ENCODE results near the gene TTLL12. TPM values are rescaled to one million over a fixed set of nuclear protein-coding genes. Genes with fewer than 3 reads are reported as not detected.

The TTLL12 gene
- 13.0 TPM for total RNA-seq

DNA sequence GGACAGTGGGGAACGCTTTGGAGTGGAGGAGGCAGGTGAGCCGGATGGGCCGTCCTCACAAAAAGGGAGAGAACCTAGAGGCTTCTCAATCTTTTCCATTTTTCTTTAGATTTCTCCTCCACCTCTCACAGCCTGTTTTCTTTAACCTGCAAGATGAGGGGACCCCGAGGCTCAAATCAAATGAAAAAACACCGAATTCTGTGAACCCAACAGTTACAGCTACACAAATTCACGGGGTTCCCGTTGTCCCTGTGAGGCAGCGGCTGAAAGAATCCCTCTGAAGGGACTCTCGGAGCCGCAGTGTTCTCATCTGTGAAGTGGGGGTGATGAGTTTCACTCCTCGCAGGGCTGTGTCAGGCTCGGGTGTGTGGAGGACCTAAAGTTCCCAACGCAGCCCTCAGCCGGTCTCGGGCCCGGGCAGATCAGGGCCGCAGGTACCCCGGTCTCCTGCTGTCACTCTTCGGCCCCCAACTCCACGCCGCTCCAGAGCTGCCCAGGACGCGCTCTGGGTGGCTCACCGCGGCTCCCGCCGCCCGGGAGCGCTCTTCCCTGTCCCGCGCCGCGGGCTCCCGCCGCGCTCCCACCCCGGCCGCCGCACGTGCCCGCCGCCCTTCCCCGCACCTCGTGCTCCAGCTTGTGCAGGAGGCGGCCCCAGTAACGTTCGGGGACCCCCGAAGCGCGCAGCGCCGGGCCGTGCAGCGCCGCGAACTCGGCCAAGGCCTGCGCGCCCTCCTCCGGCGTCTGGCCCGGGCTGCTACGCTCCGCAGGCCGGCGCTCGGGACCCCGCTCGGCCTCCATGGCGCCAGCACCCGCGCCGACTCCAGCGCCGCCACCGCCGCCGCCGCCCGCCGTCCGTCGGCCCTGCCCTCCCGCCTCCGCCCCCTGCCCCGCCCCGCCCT is at the start of gene TTLL12:
TSS of gene TTLL12 (minus strand) at position 863 of the 899 bp plus-strand sequence. CDS start at position 798, 65 bp downstream.
- H3K36me3 ChIP-seq (ENCODE audit: control insufficient read depth in 3 of 3, insufficient read depth in 3 of 3, low read length in 3 of 3): peaks cover 0 to 8% (median 0%) of the 10 kb centered on the region in 3 donors
- H3K9ac ChIP-seq (ENCODE audit: low read depth in 1 of 3, low read length in 3 of 3): peak within 1 kb of the TSS; percentile 77 to 85 (median 79)
- peak within 1 kb of the TSS; percentile 88 for H3K27ac ChIP-seq (ENCODE audit: low read depth, low read length)
- H3K27me3 ChIP-seq (ENCODE audit: control insufficient read depth in 3 of 3, insufficient read depth in 3 of 3, low read length in 3 of 3): no peaks in the 10 kb centered on the region
- peaks cover 12 to 20% (median 15%) of the 10 kb centered on the region in 3 donors for H3K4me1 ChIP-seq (ENCODE audit: control insufficient read depth in 3 of 3, insufficient read depth in 3 of 3, low read length in 3 of 3)
- peak within 1 kb of the TSS; percentile 79 to 85 (median 80) for H3K4me3 ChIP-seq (ENCODE audit: low read length in 3 of 3)
- H3K9me3 ChIP-seq (ENCODE audit: control insufficient read depth in 3 of 3, low read length in 3 of 3): no peaks in the 10 kb centered on the region

DNA sequence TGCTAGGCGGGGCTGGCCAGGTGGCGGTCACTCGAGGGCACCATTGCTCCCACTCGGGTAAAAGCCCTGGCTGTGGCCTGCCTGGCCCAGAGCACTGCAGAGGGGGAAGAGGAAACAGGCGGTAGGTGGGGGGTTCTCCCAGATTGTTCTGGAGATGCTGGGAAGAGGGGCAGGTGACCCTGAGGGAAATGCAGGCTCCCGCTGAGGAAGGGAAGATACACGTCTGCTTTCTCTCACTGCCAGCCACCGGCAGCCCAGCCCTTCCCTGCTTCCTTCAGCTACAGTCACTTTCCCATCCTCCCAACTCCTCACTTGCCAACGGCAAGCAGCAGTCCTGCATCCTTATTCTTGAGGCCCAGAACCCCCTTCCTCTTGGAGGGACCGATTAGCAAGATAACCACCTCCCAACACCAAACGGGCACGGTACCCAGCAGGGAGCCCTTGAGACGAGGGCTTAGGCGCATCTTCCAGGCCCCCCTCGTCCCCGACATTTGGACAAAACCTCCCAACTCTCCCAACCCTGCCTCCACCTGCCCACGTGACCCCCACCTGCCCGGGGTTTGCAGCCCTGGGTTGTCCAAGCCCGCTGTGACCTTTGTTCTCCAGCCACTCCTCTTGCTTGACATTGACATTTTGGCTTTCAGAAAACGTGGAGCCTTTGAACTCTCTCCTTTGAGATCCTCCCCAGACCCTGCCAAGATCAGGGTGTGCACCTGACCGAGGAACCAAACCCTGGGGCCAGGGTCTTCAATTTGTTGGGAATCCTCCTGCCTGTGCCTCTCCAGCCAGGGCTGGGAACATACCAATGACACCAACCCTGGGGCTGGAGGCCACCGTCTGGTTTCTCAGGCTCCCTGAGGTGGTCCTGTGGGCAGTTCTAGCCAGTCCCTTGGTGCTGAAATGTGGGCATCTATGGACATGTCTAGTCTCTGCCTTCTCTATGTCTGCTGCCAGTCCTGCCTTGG is 48.8 kb upstream of the TTLL12 start:
- H3K36me3 ChIP-seq (ENCODE audit: control insufficient read depth in 3 of 3, insufficient read depth in 3 of 3, low read length in 3 of 3): no peaks in the 10 kb centered on the region
- peaks cover 16 to 47% (median 40%) of the 10 kb centered on the region in 3 donors for H3K27me3 ChIP-seq (ENCODE audit: control insufficient read depth in 3 of 3, insufficient read depth in 3 of 3, low read length in 3 of 3)
- H3K9me3 ChIP-seq (ENCODE audit: control insufficient read depth in 3 of 3, low read length in 3 of 3): no peaks in the 10 kb centered on the region
- no peak overlapping the region for H3K27ac ChIP-seq (ENCODE audit: low read depth, low read length)
- peaks cover 12 to 16% (median 13%) of the 10 kb centered on the region in 3 donors for H3K4me1 ChIP-seq (ENCODE audit: control insufficient read depth in 3 of 3, insufficient read depth in 3 of 3, low read length in 3 of 3)
- no peak overlapping the region for H3K4me3 ChIP-seq (ENCODE audit: low read length in 3 of 3)
- no peak overlapping the region for H3K9ac ChIP-seq (ENCODE audit: low read depth in 1 of 3, low read length in 3 of 3)

DNA sequence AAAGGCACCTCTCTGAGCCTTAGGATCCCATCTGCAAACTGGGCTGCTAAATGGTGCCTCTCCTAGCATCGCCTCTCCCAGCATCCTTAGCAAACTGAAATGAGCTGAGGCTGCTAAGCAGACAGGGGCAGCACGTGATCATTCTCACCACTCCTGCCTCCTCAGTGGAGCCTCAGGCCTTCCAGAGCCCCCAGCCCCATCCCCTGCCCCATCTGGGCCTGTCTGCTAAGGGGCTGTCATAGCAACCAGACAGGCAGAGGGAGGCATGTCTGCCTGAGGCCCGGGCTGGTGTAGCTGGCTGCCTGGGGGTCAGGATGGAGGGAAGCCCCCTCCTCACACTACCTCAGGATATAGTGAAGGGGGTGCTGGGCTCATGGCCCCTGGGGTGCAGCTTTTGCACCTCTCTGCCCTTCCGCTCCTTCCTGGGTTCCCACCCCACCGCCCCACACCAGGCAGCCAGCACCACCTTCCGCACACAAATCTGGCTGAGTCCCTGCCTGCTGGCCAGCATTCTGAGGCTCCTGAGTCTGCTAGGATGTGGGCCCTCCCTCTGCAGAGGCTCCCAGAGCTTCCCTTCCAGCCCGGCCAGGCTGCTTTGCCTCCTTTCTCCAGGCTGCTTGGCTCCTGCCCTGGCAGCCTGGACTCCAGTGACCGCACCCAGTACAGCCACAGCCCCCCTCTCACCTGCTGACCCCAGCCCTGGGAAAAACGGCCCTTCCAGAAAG is 47.5 kb upstream of the TTLL12 start:
- no peak overlapping the region for H3K27ac ChIP-seq (ENCODE audit: low read depth, low read length)
- no peaks in the 10 kb centered on the region for H3K9me3 ChIP-seq (ENCODE audit: control insufficient read depth in 3 of 3, low read length in 3 of 3)
- H3K4me3 ChIP-seq (ENCODE audit: low read length in 3 of 3): no peak overlapping the region
- H3K9ac ChIP-seq (ENCODE audit: low read depth in 1 of 3, low read length in 3 of 3): no peak overlapping the region
- peaks cover 12 to 13% (median 12%) of the 10 kb centered on the region in 3 donors for H3K4me1 ChIP-seq (ENCODE audit: control insufficient read depth in 3 of 3, insufficient read depth in 3 of 3, low read length in 3 of 3)
- no peaks in the 10 kb centered on the region for H3K36me3 ChIP-seq (ENCODE audit: control insufficient read depth in 3 of 3, insufficient read depth in 3 of 3, low read length in 3 of 3)
- H3K27me3 ChIP-seq (ENCODE audit: control insufficient read depth in 3 of 3, insufficient read depth in 3 of 3, low read length in 3 of 3): peaks cover 6 to 34% (median 29%) of the 10 kb centered on the region in 3 donors

DNA sequence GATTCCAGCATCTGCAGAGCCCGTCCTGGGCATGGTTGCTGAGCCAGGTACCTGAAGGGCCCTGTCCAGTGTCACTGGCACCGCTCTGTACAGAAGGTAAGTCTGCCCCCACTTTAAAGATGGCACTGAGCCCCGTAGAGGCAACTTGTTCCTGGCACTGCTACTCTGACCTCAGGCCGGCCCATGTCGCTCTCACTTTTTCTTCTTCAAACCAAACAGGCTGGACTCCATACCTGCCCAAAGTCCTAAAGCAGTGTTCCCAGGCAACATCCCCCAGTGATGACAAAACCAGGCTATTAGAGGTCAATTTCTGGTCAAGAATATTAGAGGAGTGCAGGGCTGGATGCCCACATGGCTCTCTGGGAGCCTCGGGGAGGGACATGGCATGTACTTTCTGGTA is 46.6 kb upstream of the TTLL12 start:
- H3K9ac ChIP-seq (ENCODE audit: low read depth in 1 of 3, low read length in 3 of 3): no peak overlapping the region
- H3K4me3 ChIP-seq (ENCODE audit: low read length in 3 of 3): no peak overlapping the region
- peaks cover 6 to 29% (median 26%) of the 10 kb centered on the region in 3 donors for H3K27me3 ChIP-seq (ENCODE audit: control insufficient read depth in 3 of 3, insufficient read depth in 3 of 3, low read length in 3 of 3)
- H3K36me3 ChIP-seq (ENCODE audit: control insufficient read depth in 3 of 3, insufficient read depth in 3 of 3, low read length in 3 of 3): no peaks in the 10 kb centered on the region
- peaks cover 5 to 9% (median 6%) of the 10 kb centered on the region in 3 donors for H3K4me1 ChIP-seq (ENCODE audit: control insufficient read depth in 3 of 3, insufficient read depth in 3 of 3, low read length in 3 of 3)
- no peaks in the 10 kb centered on the region for H3K9me3 ChIP-seq (ENCODE audit: control insufficient read depth in 3 of 3, low read length in 3 of 3)
- no peak overlapping the region for H3K27ac ChIP-seq (ENCODE audit: low read depth, low read length)

DNA sequence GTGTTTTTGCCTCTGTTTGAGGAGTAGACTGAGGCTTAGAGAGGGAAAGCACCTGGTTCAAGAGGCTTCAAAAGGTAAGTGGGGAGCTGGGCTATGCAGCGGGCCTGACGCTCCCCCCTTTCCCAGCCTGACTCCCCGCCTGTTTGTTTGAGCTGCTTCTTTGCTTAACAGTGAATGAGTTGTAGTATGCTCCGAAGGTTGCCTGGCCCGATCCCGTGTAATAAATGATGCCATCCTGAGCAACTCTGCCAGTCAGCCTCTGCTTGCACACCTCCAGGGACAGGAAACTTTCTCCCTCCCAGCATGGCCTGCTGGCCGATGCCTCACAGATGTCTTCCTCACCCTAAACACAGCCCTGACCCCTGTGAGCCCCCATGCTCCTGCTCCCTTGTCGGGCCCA is 45.5 kb upstream of the TTLL12 start:
- Histone ChIP-seq H3K9me3 (ENCODE audit: control insufficient read depth in 3 of 3, low read length in 3 of 3) (no peaks in the 10 kb centered on the region), H3K4me1 (ENCODE audit: control insufficient read depth in 3 of 3, insufficient read depth in 3 of 3, low read length in 3 of 3) (no peaks in the 10 kb centered on the region), H3K27me3 (ENCODE audit: control insufficient read depth in 3 of 3, insufficient read depth in 3 of 3, low read length in 3 of 3) (peaks cover 6 to 30% (median 29%) of the 10 kb centered on the region in 3 donors), H3K27ac (ENCODE audit: low read depth, low read length) (no peak overlapping the region), H3K36me3 (ENCODE audit: control insufficient read depth in 3 of 3, insufficient read depth in 3 of 3, low read length in 3 of 3) (no peaks in the 10 kb centered on the region), H3K9ac (ENCODE audit: low read depth in 1 of 3, low read length in 3 of 3) (no peak overlapping the region), H3K4me3 (ENCODE audit: low read length in 3 of 3) (no peak overlapping the region)

DNA sequence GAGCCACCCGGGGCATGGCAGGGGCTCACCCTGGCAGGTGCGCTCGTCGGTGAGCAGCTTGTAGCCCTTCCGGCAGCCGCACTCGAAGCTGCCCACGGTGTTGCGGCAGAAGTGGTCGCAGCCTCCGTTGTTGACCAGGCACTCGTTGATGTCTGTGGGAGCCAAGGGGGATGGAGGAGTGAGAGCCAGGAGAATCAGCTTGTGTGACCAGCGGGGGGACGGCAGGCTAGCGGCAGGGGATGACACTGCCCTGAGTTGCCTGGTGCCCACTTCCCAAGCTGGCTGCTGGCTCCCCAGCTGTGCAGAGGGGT is 44.7 kb upstream of the TTLL12 start:
- H3K36me3 ChIP-seq (ENCODE audit: control insufficient read depth in 3 of 3, insufficient read depth in 3 of 3, low read length in 3 of 3): no peaks in the 10 kb centered on the region
- H3K4me1 ChIP-seq (ENCODE audit: control insufficient read depth in 3 of 3, insufficient read depth in 3 of 3, low read length in 3 of 3): no peaks in the 10 kb centered on the region
- H3K4me3 ChIP-seq (ENCODE audit: low read length in 3 of 3): no peak overlapping the region
- no peak overlapping the region for H3K27ac ChIP-seq (ENCODE audit: low read depth, low read length)
- H3K27me3 ChIP-seq (ENCODE audit: control insufficient read depth in 3 of 3, insufficient read depth in 3 of 3, low read length in 3 of 3): peaks cover 6 to 34% (median 33%) of the 10 kb centered on the region in 3 donors
- H3K9me3 ChIP-seq (ENCODE audit: control insufficient read depth in 3 of 3, low read length in 3 of 3): no peaks in the 10 kb centered on the region
- no peak overlapping the region for H3K9ac ChIP-seq (ENCODE audit: low read depth in 1 of 3, low read length in 3 of 3)

DNA sequence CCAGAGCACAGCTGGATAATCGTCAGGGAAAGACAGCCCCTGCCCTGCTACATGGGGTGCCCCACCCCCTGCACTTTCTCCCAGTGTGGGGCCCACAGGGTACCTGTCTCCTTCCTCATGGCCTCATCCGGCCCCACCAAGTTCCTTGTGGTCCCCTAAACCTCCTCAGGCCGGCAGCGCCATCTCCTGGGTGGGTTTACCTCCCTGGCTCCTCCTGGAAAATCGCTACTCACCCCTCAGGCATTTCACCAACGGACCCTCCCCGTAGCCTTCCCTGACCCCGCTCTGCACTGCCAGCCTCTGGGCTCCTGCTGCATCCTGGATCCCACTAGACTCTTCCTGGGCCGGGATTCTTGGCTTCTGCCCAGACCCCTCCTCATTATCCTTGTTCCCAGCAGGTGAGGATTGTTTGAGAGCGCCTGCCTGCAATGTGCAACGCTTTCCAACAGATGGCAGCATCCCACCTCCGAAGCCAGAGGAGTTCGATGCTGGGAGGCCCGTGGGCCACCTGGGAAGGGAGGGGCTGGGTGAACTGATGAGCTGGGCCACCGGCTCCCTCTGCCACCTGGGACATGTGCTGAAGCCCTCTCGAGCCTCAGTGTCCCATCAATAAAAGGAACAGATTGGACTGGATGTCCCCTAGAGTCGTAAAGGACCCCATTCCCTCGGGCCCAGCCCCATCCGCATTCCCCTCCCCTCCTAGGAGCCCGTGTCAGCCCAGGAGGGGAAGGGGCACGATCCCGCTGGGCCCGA is 44.2 kb upstream of the TTLL12 start:
- no peak overlapping the region for H3K9ac ChIP-seq (ENCODE audit: low read depth in 1 of 3, low read length in 3 of 3)
- no peaks in the 10 kb centered on the region for H3K36me3 ChIP-seq (ENCODE audit: control insufficient read depth in 3 of 3, insufficient read depth in 3 of 3, low read length in 3 of 3)
- H3K4me1 ChIP-seq (ENCODE audit: control insufficient read depth in 3 of 3, insufficient read depth in 3 of 3, low read length in 3 of 3): no peaks in the 10 kb centered on the region
- no peaks in the 10 kb centered on the region for H3K9me3 ChIP-seq (ENCODE audit: control insufficient read depth in 3 of 3, low read length in 3 of 3)
- peaks cover 6 to 35% (median 33%) of the 10 kb centered on the region in 3 donors for H3K27me3 ChIP-seq (ENCODE audit: control insufficient read depth in 3 of 3, insufficient read depth in 3 of 3, low read length in 3 of 3)
- no peak overlapping the region for H3K4me3 ChIP-seq (ENCODE audit: low read length in 3 of 3)
- H3K27ac ChIP-seq (ENCODE audit: low read depth, low read length): no peak overlapping the region

DNA sequence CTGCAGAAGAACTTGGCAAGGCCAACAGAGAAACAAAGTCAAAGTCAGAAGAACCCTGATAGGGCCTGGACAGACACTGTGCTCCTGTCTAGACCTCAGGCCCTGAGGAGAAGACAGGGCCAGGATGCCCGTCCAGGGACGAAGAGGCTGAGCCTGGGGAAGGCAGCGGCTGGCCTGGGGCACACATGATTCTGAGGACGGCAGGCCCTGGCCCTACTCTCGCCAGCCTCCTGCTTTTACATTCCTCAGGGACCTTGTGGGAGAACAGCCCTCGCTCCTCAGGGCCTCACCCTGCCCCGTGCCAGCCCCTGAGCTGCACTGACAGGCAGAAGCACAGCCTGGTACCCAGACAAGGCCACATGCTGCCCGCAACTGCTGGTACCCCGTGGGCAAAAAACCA is 43.6 kb upstream of the TTLL12 start:
- Histone ChIP-seq H3K9ac (ENCODE audit: low read depth in 1 of 3, low read length in 3 of 3) (no peak overlapping the region), H3K4me1 (ENCODE audit: control insufficient read depth in 3 of 3, insufficient read depth in 3 of 3, low read length in 3 of 3) (no peaks in the 10 kb centered on the region), H3K9me3 (ENCODE audit: control insufficient read depth in 3 of 3, low read length in 3 of 3) (no peaks in the 10 kb centered on the region), H3K36me3 (ENCODE audit: control insufficient read depth in 3 of 3, insufficient read depth in 3 of 3, low read length in 3 of 3) (no peaks in the 10 kb centered on the region), H3K27me3 (ENCODE audit: control insufficient read depth in 3 of 3, insufficient read depth in 3 of 3, low read length in 3 of 3) (peaks cover 6 to 35% (median 29%) of the 10 kb centered on the region in 3 donors), H3K4me3 (ENCODE audit: low read length in 3 of 3) (no peak overlapping the region), H3K27ac (ENCODE audit: low read depth, low read length) (no peak overlapping the region)

DNA sequence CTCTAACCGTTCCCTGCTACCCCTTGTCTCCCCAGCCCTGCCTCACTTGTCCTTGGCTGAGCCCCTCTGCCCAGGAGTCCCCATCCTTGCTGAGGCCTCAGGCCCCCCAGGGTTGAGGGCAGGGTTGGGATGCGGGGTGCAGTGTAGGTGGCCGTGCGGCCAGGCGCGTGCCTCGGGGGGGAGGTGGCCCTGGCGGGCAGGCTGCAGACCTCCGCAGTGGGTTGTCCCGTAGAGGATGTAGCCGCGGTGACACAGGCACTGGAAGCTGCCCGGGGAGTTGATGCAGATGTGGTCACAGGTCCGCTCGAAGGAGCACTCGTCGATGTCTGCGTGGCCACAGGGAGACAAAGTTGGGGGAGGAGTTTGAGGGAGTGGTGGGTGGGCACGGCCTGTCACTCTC is 41.9 kb upstream of the TTLL12 start:
- H3K36me3 ChIP-seq (ENCODE audit: control insufficient read depth in 3 of 3, insufficient read depth in 3 of 3, low read length in 3 of 3): no peaks in the 10 kb centered on the region
- H3K27ac ChIP-seq (ENCODE audit: low read depth, low read length): no peak overlapping the region
- no peaks in the 10 kb centered on the region for H3K9me3 ChIP-seq (ENCODE audit: control insufficient read depth in 3 of 3, low read length in 3 of 3)
- peaks cover 6 to 34% (median 26%) of the 10 kb centered on the region in 3 donors for H3K27me3 ChIP-seq (ENCODE audit: control insufficient read depth in 3 of 3, insufficient read depth in 3 of 3, low read length in 3 of 3)
- no peaks in the 10 kb centered on the region for H3K4me1 ChIP-seq (ENCODE audit: control insufficient read depth in 3 of 3, insufficient read depth in 3 of 3, low read length in 3 of 3)
- no peak overlapping the region for H3K9ac ChIP-seq (ENCODE audit: low read depth in 1 of 3, low read length in 3 of 3)
- H3K4me3 ChIP-seq (ENCODE audit: low read length in 3 of 3): no peak overlapping the region
